C4-2B (cell line): ENCODE data around the gene EPN1.

Experiments used
- CTCF ChIP-seq: fragments of 450-650 bp; conservative IDR thresholded peaks from 2 replicates; pipeline ENCODE4 v1.5.1; 2017; ENCODE audit warnings: mild to moderate bottlenecking
- ZFX ChIP-seq: fragments of 450-650 bp; IDR thresholded peaks from 2 replicates; pipeline ENCODE4 v1.6.1; 2017

- TF ChIP-seq CTCF (no peak), ZFX (no peak)
Observed at GRCh38 chr19:55666343-55667005, 8.6 kb upstream of the EPN1 start.
